GM18909 (cell line): ENCODE results near the gene GAMT.

Experiments
- ATAC-seq: cut with Tn5 transposase; IDR thresholded peaks from one replicate; pipeline ENCODE4 v1.9.1; 2021; ENCODE audit warnings: mild to moderate bottlenecking; ENCODE audit not compliant: unreplicated experiment, poor library complexity

The GAMT gene

GRCh38 chr19:1370579-1371361 lies 30.6 kb downstream of the GAMT start:
- ATAC-seq = no peak

GRCh38 chr19:1369214-1369805 lies 32.0 kb downstream of the GAMT start:
- no peak for ATAC-seq

- no peak for ATAC-seq
These were observed 34.2 kb downstream of the GAMT start for GRCh38 chr19:1366899-1367870.

DNA sequence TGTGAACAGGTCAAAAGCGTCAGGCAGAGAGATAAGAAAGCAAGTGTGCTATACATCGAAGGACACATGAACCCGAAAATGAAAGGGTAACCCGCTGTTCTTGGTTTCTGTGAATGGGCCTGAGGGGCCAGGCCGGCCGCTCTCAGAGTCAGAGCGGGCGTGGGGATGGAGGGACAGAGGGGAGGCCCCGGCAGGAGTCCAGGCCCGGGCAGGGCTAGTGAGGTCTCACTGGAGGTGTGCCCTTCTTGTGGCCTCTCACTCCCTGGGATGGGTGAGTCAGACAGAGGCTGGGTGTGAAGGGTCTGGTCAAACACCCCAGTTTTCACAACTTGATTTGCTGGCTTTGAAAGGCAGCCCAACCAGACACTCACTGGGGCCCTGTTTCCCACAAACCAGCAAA lies 35.0 kb downstream of the GAMT start:
- ATAC-seq = no peak

DNA sequence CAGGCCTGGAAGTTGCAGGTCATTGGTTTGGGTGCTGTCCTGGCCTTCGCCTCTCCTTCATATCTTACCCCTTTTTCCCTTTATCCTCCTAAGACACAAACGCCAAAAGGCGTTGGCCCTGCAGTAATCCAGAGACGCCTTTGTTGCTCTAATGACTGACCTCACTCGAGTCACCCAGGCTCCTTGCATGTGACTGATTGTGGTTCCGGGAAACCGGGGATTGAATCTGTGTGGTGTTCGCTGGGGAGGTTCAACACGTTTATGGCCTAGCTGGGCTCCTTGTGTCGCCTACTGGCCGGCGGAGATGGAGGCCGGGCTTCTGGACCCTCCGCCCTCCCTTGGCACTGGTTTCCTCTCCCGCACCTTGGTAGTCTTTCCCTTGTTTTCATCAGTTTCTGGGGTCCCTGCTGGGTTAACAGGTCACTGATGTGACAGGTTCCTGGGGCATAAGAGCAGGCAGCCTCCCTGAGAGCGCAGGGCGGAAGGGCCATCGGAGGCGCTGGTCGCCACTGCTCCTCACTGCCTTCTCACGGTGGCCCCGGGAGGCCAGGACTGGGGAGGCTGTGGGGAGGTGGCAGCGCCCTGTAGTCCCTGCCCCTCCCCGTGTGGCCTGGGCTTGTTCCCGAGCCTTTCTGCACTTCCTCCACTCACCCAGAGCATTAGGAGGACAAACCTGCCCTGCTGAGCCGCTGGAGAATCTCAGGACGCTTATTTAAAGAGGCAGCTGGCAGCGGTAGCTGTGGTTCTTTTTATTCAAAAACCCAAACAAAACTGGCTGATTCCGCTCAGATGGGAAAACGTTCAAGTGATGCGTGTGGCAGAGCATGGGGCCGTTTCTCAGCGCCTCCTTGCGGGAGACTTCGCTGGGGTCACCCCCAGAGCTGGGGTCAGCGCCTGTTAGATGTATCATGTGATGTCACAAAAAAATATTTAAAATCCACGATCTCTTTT lies 35.7 kb downstream of the GAMT start:
- no peak for ATAC-seq

DNA sequence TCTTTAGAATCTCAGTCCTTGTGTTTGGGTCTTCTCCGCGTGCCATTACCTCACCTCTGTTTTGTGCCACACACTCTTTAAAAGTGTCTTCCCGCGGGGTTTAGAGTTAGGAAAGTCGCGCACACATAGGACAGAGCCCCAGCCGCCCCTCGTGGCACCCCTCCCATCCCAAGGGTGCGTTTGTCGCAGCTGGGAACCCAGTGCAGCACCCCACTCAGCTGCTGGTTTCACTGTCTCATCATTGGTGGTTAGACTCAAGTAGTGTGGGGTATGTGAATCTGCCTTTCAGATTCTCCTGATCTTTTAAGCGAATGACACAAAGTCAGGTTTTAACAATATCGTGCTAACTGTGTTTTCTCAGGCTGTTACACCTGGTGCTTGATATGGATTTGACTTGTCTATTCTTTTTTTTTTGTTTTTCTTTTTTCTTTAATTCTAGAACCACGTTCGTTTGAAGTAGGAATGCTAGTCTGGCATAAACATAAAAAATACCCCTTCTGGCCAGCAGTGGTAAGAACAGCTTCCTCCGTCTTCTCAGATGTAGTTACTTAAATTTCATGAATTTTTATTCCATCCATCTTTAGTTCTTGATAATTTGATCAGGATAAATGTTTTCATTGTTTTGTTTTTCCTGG lies 37.2 kb downstream of the GAMT start:
- no peak for ATAC-seq

DNA sequence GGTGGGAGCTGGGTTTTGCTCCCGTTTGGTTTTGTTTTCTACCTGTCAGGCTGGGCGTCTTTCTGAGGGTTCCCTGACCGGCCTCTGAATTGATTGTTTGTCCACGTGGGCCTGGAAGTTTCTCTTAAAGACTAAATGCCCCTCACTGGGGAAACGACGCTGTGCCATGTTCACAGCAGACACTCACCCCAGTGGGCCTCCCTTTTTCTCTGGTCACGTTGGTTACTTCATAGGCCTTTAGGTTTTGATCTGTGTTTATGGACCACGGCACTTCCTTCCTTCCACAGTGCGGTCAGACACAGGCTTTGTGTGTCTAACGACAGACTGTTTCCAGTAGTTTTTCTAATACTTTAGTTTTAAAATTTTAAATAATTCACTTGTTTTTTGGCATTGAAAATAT lies 37.7 kb downstream of the GAMT start:
- ATAC-seq = no peak

GRCh38 chr19:1362387-1363257 lies 38.7 kb downstream of the GAMT start:
- no peak for ATAC-seq

- ATAC-seq = no peak
These were observed 39.5 kb downstream of the GAMT start for GRCh38 chr19:1361601-1362386.

GRCh38 chr19:1360818-1361461 lies 40.4 kb downstream of the GAMT start:
- ATAC-seq = no peak

- no peak for ATAC-seq
These were observed 41.1 kb downstream of the GAMT start for GRCh38 chr19:1360126-1360817.

- ATAC-seq = no peak
These were observed 43.7 kb downstream of the GAMT start for GRCh38 chr19:1357531-1358109.

GRCh38 chr19:1356508-1356865 lies 44.9 kb downstream of the GAMT start:
- ATAC-seq = no peak

- no peak for ATAC-seq
These were observed 45.5 kb downstream of the GAMT start for GRCh38 chr19:1355568-1356507.

DNA sequence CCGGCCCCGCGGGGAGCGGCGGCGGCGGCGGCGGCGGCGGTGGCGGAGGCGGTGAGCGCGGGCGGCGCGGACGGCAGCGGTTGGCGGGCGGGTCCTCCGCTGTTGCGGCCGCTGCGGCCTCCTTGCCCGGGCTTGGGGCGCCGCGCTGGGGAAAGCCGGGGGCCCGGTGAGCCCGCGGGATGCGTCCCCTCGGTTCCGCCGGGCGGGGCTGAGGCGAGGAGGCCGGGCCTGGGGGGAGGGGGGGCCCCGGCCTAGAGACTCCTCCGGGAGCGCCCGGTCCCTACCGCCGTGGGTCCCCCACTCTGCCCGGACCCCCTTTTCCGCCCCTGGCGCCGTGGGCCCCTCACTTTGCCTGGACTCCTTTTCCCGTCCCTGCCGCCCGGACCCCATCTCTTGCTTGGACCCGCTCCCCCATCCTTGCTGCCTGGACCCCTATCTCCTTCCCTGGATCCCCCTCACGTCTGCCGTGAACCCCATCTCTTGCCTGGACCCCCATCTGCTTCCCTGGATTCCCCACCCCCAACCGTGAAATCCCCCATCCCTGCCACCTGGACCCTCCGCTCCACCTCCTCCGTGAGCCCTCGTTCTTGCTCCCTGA lies 46.3 kb downstream of the GAMT start:
- no peak for ATAC-seq
